Ishikawa (cell line): ENCODE results near the gene DCAF4.

Source experiments
- CEBPB ChIP-seq: IDR thresholded peaks from 2 replicates; pipeline ENCODE4 v1.6.1; 2012
- CREB1 ChIP-seq: IDR thresholded peaks from 2 replicates; pipeline ENCODE4 v1.6.1; 2012; ENCODE audit warnings: low read depth
- EGR1 ChIP-seq: IDR thresholded peaks from 2 replicates; pipeline ENCODE4 v1.6.1; 2012
- EP300 ChIP-seq: IDR thresholded peaks from 2 replicates; pipeline ENCODE4 v1.6.1; 2012; ENCODE audit warnings: borderline replicate concordance
- FOXM1 ChIP-seq: IDR thresholded peaks from 2 replicates; pipeline ENCODE4 v1.6.1; 2012; ENCODE audit warnings: low read depth, borderline replicate concordance
- MAX ChIP-seq: IDR thresholded peaks from 2 replicates; pipeline ENCODE4 v1.6.1; 2012
- NFIC ChIP-seq: IDR thresholded peaks from 2 replicates; pipeline ENCODE4 v1.6.1; 2012
- RAD21 ChIP-seq: IDR thresholded peaks from 2 replicates; pipeline ENCODE4 v1.6.1; 2012; ENCODE audit warnings: low read depth
- REST ChIP-seq: IDR thresholded peaks from 2 replicates; pipeline ENCODE4 v1.6.1; 2012; ENCODE audit warnings: low read depth, mild to moderate bottlenecking
- TAF1 ChIP-seq: IDR thresholded peaks from 2 replicates; pipeline ENCODE4 v1.6.1; 2012; ENCODE audit warnings: low read depth, mild to moderate bottlenecking
- TEAD4 ChIP-seq: IDR thresholded peaks from 2 replicates; pipeline ENCODE4 v1.6.1; 2012
- YY1 ChIP-seq: IDR thresholded peaks from 2 replicates; pipeline ENCODE4 v1.6.1; 2012; ENCODE audit warnings: low read depth
- ZBTB7A ChIP-seq: IDR thresholded peaks from 2 replicates; pipeline ENCODE4 v1.6.1; 2012; ENCODE audit warnings: low read depth

GRCh38 chr14:72883109-72883508 is 43.2 kb upstream of the DCAF4 start:
- no peak for TF ChIP-seq TAF1
- no peak for TF ChIP-seq RAD21
- TF ChIP-seq CEBPB = no peak
- TF ChIP-seq ZBTB7A = no peak
- TF ChIP-seq CREB1 = no peak
- no peak for TF ChIP-seq MAX
- TF ChIP-seq YY1 = no peak
- TF ChIP-seq REST = no peak
- TF ChIP-seq NFIC = no peak
- no peak for TF ChIP-seq TEAD4
- TF ChIP-seq FOXM1 = no peak
- TF ChIP-seq EGR1 = no peak
- TF ChIP-seq EP300 = no peak
